Effector CD8-positive, alpha-beta T cell (primary cell): ENCODE measurements around the gene PAPPA2.
"Not testable (repeated sequence)": the region's sequence is repeated elsewhere in the genome, so short reads cannot be mapped to it uniquely, and the experiment has no call there.

Experiments used
- DNase-seq: peaks from one replicate; lab custom pipeline; 2025; lab: John Stamatoyannopoulos, UW

The PAPPA2 gene

GRCh38 chr1:176604461-176604860 lies 141.5 kb downstream of the PAPPA2 start:
- no peak for DNase-seq

GRCh38 chr1:176605176-176605575 lies 142.2 kb downstream of the PAPPA2 start:
- DNase-seq: no peak

DNA sequence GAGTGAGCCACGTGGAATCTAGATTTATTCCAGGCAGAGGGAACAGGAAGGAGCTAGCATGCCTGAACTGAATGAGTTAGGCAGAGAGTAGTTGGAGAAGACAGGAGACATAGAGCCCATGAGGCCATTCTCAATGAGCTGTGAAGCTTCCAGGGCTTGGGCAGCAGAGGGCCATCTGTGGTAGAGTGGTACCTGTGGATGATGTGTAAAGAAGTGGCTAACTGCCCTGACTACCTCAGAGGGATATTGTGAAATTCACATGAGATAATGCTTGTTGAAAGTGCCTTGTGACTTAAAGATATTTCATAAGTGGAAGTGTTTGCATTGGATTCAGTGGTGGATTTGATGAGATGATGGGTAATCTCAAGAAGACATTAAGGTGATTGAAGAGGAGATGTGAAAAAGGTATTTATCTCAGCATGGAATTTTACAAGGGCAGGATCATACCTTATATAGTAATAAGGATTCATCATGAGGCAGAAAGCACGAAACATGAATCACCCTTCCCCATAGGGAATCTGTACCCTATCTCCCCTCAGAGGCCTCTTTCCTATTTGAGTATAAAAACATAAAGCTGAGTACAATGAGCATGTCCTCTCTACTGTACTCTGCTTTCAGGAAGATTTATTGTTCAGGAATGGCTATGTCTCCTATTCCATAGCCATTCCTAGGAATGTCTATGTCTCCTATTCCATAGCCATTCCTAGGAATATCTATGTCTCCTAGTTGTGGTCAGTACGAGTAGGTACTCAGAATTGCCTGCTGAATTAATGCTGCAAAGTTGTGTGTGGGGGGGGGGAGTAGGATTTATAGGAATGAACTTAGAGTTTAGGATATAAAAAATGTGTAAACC lies 146.8 kb downstream of the PAPPA2 start:
- no peak for DNase-seq

- no peak for DNase-seq
Measured at GRCh38 chr1:176612791-176613190, 149.8 kb downstream of the PAPPA2 start.

- DNase-seq: no peak
Measured at GRCh38 chr1:176617881-176618280, 154.9 kb downstream of the PAPPA2 start.

GRCh38 chr1:176619261-176619660 lies 156.3 kb downstream of the PAPPA2 start:
- DNase-seq: no peak

DNA sequence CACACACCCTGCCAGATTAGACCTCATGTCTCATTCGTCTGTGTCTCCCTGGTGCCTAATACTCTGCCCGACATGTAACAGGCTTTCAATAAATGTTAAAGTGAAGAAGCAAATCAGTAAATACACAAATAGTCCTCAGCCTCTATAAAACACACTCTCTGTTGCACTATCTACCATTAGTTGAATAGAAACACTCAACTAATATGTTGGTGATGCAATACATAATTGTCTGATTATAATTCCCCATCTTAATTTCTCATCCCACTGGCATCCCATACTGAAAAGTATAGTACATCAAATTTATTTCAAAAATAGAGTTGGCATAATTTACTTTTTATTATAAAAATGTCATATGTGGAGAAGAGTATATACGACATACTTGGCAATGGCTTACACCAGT lies 162.4 kb downstream of the PAPPA2 start:
- DNase-seq: no peak

DNA sequence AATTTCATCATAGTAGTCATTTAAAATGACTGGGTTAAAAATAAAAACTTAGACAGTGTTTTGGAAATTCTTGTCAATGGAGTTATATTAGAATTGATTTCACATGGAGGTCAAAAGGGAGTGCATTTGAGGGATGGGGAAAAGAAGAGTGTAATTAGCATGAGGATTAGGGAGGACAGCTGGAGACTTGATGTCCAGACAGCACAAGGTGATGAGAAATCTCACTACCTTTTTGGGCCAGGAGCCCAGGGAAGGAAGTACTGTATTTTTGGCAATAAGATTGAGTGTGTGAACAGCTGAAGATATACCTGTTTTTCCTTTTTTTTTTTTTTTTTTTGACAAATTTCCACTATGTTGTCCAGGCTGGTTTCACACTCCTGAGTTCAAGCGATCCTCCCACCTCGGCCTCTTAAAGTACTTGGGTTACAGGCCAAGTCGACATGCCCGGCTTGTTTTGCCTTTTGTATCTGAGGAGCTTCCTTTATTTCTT lies 163.6 kb downstream of the PAPPA2 start:
- DNase-seq: no peak

- no peak for DNase-seq
Measured at GRCh38 chr1:176628775-176629174, 165.8 kb downstream of the PAPPA2 start.

DNA sequence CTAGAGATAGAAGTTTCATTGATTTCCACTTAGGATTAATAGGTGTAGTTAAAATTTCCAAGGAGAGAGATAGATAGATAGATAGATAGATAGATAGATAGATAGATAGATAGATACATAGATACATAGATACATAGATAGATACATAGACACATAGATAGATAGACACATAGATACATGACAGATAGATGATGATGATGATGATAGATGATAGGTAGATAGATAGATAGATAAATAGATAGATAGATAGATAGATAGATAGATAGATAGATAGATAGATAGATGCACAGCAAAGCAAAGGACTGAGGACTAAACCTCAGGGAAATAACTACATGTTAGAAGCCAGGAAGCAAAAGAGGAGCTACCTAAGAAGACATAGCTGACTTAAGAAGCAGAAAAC lies 171.8 kb downstream of the PAPPA2 start:
- DNase-seq: not testable (repeated sequence)

GRCh38 chr1:176638713-176639526 lies 175.9 kb downstream of the PAPPA2 start:
- no peak for DNase-seq

- DNase-seq: no peak
Measured at GRCh38 chr1:176643536-176643935, 180.6 kb downstream of the PAPPA2 start.

- no peak for DNase-seq
Measured at GRCh38 chr1:176648556-176648955, 185.6 kb downstream of the PAPPA2 start.

- DNase-seq: no peak
Measured at GRCh38 chr1:176656257-176656995, 193.5 kb downstream of the PAPPA2 start.

GRCh38 chr1:176669782-176670181 lies 206.8 kb downstream of the PAPPA2 start:
- no peak for DNase-seq

- DNase-seq: no peak
Measured at GRCh38 chr1:176670853-176671252, 207.9 kb downstream of the PAPPA2 start.

DNA sequence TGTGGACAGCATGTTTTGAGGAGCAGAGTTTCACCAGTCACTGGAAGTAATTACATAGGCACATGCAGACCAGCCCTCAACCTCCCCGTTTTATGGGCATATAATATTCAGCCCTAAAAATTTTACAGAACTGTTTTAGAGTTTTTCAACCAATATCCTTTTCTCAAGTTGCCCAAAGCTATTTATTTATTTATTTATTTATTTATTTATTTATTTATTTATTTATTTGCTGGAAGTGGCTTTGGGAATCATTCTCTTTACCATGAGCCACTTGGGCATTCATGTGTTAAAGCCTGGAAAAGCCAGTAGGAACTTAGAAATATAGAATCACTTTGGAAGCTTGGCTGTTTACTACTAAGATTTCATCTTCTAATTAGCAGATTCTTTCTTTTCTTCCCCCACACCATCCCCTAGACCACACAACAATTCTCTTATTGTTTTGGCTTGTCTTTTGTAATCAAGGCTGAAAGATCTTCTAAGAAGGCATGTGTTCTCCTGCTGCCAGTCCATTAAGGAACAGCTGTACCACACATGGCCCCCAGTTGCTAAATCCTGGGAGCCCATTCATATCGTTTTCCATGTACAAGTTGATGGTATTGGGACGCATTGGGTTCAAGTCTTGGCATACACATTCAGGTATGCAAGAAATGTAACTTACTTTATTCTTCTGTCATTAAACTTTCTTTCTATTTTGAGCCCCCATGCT lies 220.0 kb downstream of the PAPPA2 start:
- DNase-seq: no peak

DNA sequence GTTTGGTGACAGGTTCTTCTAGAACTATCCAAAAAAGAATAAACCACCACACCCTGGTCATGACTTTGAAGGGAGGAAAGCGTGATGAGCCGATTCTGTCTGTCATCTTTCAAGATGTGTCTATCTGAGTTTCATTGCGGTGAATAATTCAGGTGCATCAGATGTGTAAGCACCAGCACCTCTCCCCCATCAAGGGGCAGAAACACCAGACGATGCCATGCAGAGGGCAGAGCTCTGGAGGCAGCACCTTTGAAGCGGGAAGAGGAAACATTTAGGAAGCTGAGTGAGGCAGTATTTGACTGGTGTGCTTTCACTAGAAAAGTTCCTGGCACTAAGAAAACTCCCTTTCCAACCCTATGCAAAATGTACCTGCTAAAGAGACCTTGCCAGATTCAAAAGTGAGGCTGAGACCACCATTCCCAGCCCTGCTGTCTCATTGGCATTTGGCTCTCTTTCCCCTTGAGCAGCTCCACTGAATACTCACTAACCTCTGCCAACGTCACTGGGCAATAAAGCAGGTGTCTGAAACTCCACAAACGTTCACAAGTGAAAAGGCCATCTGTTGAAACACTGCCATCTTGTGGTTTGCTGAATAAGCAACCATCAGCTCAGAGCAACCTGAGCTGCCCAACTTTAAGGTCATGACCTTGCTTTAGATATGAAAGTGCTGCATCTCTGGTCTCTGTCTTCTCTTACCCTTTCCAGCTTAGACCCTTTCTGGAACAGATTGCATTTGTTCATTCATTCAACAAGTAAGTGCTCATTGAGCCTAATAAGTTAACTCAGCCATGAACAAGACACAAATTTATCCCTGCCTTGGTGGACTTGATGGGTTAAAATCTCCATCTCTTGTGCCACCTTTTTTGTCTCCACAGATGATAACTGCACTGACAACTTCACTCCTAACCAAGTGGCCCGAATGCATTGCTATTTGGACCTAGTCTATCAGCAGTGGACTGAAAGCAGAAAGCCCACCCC lies 228.6 kb downstream of the PAPPA2 start:
- no peak for DNase-seq

GRCh38 chr1:176692431-176692830 lies 229.5 kb downstream of the PAPPA2 start:
- DNase-seq: no peak

DNA sequence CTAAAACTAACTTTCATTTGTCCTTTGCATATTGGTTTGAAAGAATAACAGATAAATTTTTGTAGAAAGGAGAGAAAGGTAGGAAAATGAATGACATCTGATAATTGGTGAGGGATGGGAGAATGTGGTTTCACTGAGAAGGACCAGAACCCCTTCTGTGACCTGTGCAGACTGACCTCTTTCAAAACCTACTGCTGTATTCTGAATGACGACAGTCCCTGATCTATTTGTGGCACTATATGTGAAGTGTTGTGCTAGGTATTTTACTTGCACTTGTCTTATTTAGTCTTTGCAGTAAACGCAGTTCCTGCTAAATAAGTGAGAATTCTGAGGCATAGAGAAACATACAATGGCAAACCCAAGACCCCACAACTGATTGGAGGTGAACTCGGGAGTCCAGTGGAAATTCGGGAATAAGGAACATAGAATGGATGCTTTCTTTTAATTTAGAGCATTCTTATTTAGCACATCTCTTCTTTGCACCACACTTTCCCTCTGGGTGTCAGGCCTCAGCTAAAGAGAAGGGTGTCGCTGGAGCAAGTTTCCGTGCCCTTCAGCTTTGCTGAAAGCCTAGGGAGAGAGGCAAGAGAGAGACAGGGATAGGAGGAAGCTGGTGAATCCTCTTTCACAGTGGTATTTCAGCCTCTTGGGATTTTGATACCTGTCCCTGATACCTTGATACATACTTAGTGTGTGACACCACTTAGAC lies 230.2 kb downstream of the PAPPA2 start:
- no peak for DNase-seq
